ENCODE data around the gene FCHO1. TPM values are rescaled to one million over a fixed set of nuclear protein-coding genes. Genes with fewer than 3 reads are reported as not detected.

Gene FCHO1
- total and polyA plus RNA-seq, 12 donors = 0.91 to 7.1 (median 2.9) TPM

DNA sequence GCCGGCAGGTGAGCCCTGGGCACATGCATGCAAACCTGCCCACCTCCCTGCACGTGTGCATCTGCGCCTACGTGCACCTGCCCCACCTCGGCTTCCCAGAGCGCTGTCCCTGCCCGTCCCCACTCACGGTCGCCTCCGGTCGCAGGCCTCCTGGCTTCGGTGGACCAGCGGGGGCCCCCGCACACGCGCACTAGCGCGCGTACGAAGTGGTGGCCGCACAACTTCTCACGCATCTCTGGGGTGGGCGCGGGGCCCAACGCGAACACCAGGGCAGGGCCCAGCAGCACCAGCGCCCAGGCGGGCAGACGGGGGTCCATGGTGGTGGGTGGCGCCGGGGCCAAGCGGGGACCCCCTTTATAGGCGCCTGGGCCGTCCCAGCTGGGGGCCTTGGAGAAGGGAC lies 69.9 kb downstream of the FCHO1 start, which contains the start of gene INSL3:
Gene INSL3 (minus strand): TSS at position 330 of the 400 bp plus-strand sequence. CDS start 13 bp downstream, at position 317.
- TF ChIP-seq POLR2A (IDR thresholded peaks at IDR 0.05) = no peak
- TF ChIP-seq, protein P1, sequence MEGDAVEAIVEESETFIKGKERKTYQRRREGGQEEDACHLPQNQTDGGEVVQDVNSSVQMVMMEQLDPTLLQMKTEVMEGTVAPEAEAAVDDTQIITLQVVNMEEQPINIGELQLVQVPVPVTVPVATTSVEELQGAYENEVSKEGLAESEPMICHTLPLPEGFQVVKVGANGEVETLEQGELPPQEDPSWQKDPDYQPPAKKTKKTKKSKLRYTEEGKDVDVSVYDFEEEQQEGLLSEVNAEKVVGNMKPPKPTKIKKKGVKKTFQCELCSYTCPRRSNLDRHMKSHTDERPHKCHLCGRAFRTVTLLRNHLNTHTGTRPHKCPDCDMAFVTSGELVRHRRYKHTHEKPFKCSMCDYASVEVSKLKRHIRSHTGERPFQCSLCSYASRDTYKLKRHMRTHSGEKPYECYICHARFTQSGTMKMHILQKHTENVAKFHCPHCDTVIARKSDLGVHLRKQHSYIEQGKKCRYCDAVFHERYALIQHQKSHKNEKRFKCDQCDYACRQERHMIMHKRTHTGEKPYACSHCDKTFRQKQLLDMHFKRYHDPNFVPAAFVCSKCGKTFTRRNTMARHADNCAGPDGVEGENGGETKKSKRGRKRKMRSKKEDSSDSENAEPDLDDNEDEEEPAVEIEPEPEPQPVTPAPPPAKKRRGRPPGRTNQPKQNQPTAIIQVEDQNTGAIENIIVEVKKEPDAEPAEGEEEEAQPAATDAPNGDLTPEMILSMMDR (IDR thresholded peaks at IDR 0.05) = no peak
- no peaks in the 10 kb centered on the region for H3K4me1 ChIP-seq (replicated peaks in 1 of 2)
- intact Hi-C loops (cut with DNase I) = no loop called here
- H3K4me3 ChIP-seq = no peak within 1 kb of the TSS
- peaks cover 6% of the 10 kb centered on the region for H3K27me3 ChIP-seq
- WGBS, 4 donors = 69 to 83% (median 73%) methylated on average over 9 to 34 of the region's 34 CpGs
- H3K9me3 ChIP-seq (replicated peaks in 1 of 3) = no peaks in the 10 kb centered on the region
- H3K27ac ChIP-seq = no peak within 1 kb of the TSS
- DNase-seq = no peak
- no peaks in the 10 kb centered on the region for H3K36me3 ChIP-seq (replicated peaks in 1 of 2)

DNA sequence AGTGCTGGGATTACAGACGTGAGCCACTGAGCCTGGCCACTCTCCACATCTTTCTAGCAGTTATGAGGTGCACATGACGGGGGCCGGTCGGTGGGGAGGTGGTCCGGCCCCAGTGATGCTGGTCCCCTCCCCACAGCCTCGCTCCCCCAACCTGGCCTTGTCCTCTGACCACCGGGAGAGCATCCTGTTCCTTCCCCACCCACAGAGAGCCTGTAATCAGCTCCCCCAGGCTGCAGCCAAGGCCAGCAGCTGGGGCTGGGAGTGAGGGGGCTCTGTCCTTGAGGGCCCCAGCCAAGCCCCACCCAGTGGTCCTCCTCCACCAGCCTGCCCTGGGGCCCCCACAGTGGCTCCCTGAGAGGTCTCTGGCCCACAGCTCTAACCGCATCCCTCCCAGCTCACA lies 73.1 kb downstream of the FCHO1 start:
- Histone ChIP-seq H3K36me3 (replicated peaks in 1 of 2) (peaks cover 0 to 5% of the 10 kb centered on the region in 2 donors), H3K4me3 (no peak overlapping the region), H3K4me1 (replicated peaks in 1 of 2) (no peaks in the 10 kb centered on the region), H3K27ac (no peak overlapping the region), H3K27me3 (peaks cover 3% of the 10 kb centered on the region), H3K9me3 (replicated peaks in 1 of 3) (no peaks in the 10 kb centered on the region)
- WGBS, 4 donors = 43 to 61% (median 52%) methylated on average over 2 to 8 of the region's 8 CpGs
- intact Hi-C loops (cut with DNase I) = no loop called here
- TF ChIP-seq POLR2A (IDR thresholded peaks at IDR 0.05) = no peak
- TF ChIP-seq, protein P1 (IDR thresholded peaks at IDR 0.05) = no peak
- DNase-seq = no peak

DNA sequence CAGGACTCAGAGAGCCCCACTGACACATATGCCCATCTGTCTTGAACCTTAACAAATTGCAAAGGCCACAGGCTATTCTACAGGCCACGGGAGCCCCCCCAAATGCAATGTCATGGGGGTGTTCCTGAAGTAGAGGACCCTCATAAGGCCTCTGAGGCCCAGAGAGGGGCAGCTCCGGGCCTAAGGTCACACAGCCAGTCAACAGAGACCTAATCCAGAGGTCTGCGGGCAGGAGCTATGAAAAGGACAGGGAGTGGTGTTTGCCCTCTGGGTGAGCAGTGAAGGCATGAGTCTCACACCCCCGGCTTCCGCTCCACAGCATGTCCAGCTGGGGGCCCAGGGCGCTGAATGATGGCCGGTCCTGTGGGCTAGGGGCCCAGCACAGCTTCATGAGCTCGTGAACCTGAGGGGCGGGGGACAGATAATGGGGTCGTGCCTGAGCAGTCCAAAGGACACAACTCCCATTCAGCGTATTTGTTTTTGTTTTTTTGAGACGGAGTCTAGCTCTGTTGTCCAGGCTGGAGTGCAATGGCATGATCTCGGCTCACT lies 75.3 kb downstream of the FCHO1 start:
- Histone ChIP-seq H3K4me3 (no peak overlapping the region), H3K27ac (no peak overlapping the region), H3K9me3 (replicated peaks in 1 of 3) (no peaks in the 10 kb centered on the region), H3K27me3 (peaks cover 3% of the 10 kb centered on the region), H3K36me3 (replicated peaks in 1 of 2) (peaks cover 0 to 5% of the 10 kb centered on the region in 2 donors), H3K4me1 (replicated peaks in 1 of 2) (no peaks in the 10 kb centered on the region)
- TF ChIP-seq, protein P1 (IDR thresholded peaks at IDR 0.05) = no peak
- TF ChIP-seq POLR2A (IDR thresholded peaks at IDR 0.05) = no peak
- DNase-seq = no peak
- intact Hi-C loops (cut with DNase I) = no loop called here
- 83 to 90% (median 87%) methylated on average over 5 to 13 of the region's 13 CpGs for WGBS, 4 donors

DNA sequence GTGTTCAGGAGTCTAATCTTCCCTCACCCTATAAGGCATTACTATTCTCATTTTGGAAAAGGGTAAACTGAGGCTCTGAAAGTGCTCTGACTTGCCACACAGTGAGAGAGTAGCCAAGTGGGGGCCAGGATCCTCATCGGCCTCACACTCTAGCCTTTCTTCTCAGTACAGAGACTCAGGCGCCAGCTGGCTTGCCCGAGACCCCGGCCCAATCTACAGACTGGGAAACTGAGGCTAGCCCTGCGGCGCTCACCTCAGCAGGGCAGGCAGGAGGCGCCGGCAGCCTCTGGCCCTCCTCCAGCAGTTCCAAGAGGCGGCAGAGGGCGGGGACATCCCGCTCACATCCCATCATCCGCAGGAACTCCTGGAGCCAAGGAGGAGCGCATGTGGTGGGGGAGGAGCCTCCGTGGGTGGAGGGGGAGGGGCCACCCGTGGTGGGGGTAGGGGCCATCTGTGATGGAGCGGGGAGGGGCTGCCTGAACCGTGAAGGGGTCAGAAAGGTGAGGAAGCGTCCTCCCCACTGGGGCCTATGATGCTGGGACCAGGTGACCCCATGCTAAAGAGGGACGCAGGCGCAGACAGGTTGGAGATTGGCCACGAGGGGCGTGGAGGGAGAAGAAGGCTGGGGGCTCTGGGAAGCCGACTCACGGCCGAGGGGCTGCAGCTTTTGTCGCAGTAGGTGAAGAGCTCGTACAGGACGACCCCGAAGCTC lies 78.7 kb downstream of the FCHO1 start:
- WGBS, 4 donors = 29 to 39% (median 31%) methylated on average over 12 to 29 of the region's 29 CpGs
- Histone ChIP-seq H3K4me1 (replicated peaks in 1 of 2) (no peaks in the 10 kb centered on the region), H3K4me3 (no peak overlapping the region), H3K9me3 (replicated peaks in 1 of 3) (no peaks in the 10 kb centered on the region), H3K36me3 (replicated peaks in 1 of 2) (peaks cover 0 to 18% of the 10 kb centered on the region in 2 donors), H3K27me3 (peaks cover 3% of the 10 kb centered on the region), H3K27ac (no peak overlapping the region)
- intact Hi-C loops (cut with DNase I) = no loop called here
- no peak for TF ChIP-seq POLR2A (IDR thresholded peaks at IDR 0.05)
- TF ChIP-seq, protein P1 (IDR thresholded peaks at IDR 0.05) = no peak
- DNase-seq = peak in 3 of 7 donors; percentile 23 to 49 (median 36)
